Hepatocyte (in vitro differentiated cells): ENCODE results near the gene ACVR1.

ENCODE experiments used
- EZH2 ChIP-seq: fragments of 200-600 bp; sonication (generic); IDR thresholded peaks from 2 replicates; pipeline ENCODE4 v1.6.1; 2016; ENCODE audit warnings: antibody characterized with exemption, mild to moderate bottlenecking, borderline replicate concordance
- EZH2phosphoT487 ChIP-seq: fragments of 200-600 bp; sonication (generic); IDR thresholded peaks from one replicate; pipeline ENCODE4 v1.6.1; 2018; ENCODE audit warnings: antibody characterized with exemption, mild to moderate bottlenecking, low read depth, moderate library complexity; ENCODE audit not compliant: unreplicated experiment, severe bottlenecking
- TF ChIP-seq, protein P1 (sequence below): fragments of 200-600 bp; sonication (generic); IDR thresholded peaks from 2 replicates; pipeline ENCODE4 v1.5.1; 2016; ENCODE audit warnings: antibody characterized with exemption, mild to moderate bottlenecking; ENCODE audit not compliant: poor library complexity

- TF ChIP-seq, protein P1, sequence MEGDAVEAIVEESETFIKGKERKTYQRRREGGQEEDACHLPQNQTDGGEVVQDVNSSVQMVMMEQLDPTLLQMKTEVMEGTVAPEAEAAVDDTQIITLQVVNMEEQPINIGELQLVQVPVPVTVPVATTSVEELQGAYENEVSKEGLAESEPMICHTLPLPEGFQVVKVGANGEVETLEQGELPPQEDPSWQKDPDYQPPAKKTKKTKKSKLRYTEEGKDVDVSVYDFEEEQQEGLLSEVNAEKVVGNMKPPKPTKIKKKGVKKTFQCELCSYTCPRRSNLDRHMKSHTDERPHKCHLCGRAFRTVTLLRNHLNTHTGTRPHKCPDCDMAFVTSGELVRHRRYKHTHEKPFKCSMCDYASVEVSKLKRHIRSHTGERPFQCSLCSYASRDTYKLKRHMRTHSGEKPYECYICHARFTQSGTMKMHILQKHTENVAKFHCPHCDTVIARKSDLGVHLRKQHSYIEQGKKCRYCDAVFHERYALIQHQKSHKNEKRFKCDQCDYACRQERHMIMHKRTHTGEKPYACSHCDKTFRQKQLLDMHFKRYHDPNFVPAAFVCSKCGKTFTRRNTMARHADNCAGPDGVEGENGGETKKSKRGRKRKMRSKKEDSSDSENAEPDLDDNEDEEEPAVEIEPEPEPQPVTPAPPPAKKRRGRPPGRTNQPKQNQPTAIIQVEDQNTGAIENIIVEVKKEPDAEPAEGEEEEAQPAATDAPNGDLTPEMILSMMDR, result peak; percentile 76
- TF ChIP-seq EZH2 (no peak), EZH2phosphoT487 (no peak)
These were observed 98.7 kb downstream of the ACVR1 start for GRCh38 chr2:157777427-157777826.
